ENCODE data around the gene GGT5. TPM values are rescaled to one million over a fixed set of nuclear protein-coding genes. Genes with fewer than 3 reads are reported as not detected.

The GGT5 gene
- total and polyA plus RNA-seq, 8 donors: 2.3 to 18.3 (median 12.0) TPM

DNA sequence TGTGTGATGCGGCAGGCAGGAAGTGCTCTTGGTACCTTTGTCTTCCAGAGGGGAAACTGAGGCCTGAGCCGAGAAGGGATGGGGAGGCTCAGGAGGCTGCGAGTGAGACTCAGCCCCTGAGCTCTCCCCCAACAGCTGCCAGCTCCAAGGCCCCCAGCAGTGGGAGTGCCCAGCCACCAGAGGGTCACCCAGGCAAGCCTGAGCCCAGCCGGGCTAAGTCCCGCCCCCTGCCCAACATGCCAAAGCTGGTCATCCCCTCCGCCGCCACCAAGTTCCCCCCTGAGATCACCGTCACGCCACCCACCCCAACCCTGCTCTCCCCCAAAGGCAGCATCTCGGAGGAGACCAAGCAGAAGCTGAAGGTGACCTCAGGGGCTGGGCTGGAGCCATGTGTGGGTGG is 67.4 kb downstream of the GGT5 start:
- TF ChIP-seq, protein P1, sequence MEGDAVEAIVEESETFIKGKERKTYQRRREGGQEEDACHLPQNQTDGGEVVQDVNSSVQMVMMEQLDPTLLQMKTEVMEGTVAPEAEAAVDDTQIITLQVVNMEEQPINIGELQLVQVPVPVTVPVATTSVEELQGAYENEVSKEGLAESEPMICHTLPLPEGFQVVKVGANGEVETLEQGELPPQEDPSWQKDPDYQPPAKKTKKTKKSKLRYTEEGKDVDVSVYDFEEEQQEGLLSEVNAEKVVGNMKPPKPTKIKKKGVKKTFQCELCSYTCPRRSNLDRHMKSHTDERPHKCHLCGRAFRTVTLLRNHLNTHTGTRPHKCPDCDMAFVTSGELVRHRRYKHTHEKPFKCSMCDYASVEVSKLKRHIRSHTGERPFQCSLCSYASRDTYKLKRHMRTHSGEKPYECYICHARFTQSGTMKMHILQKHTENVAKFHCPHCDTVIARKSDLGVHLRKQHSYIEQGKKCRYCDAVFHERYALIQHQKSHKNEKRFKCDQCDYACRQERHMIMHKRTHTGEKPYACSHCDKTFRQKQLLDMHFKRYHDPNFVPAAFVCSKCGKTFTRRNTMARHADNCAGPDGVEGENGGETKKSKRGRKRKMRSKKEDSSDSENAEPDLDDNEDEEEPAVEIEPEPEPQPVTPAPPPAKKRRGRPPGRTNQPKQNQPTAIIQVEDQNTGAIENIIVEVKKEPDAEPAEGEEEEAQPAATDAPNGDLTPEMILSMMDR (IDR thresholded peaks at IDR 0.05): no peak
- Histone ChIP-seq H3K27ac (no peak overlapping the region), H3K36me3 (peaks cover 0 to 7% (median 0%) of the 10 kb centered on the region in 3 donors), H3K27me3 (no peaks in the 10 kb centered on the region), H3K4me1 (no peaks in the 10 kb centered on the region), H3K9me3 (no peaks in the 10 kb centered on the region), H3K4me3 (no peak overlapping the region)
- no peak for FAIRE-seq
- WGBS, 2 donors: 95% methylated on average over 10 of the region's 10 CpGs
- no peak for ATAC-seq
- intact Hi-C loops (cut with DNase I): loop anchor here in 1 of 3 donors (10.0 kb wide), 1 partner anchor 173 kb away; the partner anchor contains the start of gene GSTT4
- DNase-seq: peak in 1 of 6 donors; percentile 75

DNA sequence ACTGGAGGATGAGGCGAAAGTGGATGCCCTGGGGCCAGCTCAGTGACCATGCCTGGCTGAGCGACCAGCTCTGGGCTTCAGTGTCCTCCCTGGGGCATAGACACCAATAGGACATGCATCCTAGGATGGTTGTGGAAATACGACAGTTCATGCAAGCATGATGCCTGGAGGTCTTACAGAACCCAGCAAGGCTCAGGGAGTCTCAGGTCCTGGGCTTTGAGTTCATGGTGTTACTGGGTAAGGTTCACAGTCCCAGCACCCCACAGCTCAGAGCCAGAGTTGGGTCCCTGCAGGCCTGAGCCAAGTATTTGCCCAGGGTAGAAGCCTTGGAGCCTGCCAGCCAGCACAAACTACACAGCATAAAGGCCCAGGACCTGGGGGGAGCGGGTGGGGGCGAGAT is 67.8 kb downstream of the GGT5 start:
- H3K4me3 ChIP-seq: no peak overlapping the region
- no peak for ATAC-seq
- no peaks in the 10 kb centered on the region for H3K27me3 ChIP-seq
- peaks cover 0 to 11% (median 0%) of the 10 kb centered on the region in 3 donors for H3K36me3 ChIP-seq
- H3K27ac ChIP-seq: no peak overlapping the region
- FAIRE-seq: no peak
- intact Hi-C loops (cut with DNase I): loop anchor here in 1 of 3 donors (10.0 kb wide), 1 partner anchor 172 kb away; the partner anchor contains the start of gene GSTT4
- TF ChIP-seq, protein P1 (IDR thresholded peaks at IDR 0.05): no peak
- H3K4me1 ChIP-seq: no peaks in the 10 kb centered on the region
- H3K9me3 ChIP-seq: no peaks in the 10 kb centered on the region
- 93 to 94% methylated on average over 5 of the region's 5 CpGs for WGBS, 2 donors
- peak in 1 of 6 donors; percentile 31 for DNase-seq

DNA sequence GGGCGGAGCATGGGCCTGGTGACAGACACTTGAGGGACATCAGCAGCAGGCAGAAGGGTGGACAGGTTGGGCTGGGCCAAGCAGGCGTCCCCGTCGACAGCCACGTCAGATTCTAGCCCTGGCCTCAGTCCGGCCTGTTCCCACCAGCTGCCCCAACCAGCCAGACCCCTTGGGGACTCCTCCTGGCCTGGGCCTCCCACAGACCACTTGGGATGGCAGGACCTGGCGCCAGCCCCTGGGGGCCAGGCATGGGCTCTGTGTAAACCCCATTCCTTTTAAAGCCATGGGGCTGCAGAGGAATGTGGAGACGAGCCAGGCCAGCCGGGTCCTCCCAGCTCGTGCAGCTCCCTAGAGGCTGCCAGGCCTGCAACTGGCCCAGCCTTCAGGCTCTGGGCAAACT is 68.3 kb downstream of the GGT5 start:
- H3K4me1 ChIP-seq: no peaks in the 10 kb centered on the region
- FAIRE-seq (no peak), DNase-seq (peak in 1 of 6 donors; percentile 71), ATAC-seq (no peak)
- no peak overlapping the region for H3K4me3 ChIP-seq
- intact Hi-C loops (cut with DNase I): loop anchor here in 1 of 3 donors (10.0 kb wide), 1 partner anchor 172 kb away; the partner anchor contains the start of gene GSTT4
- H3K36me3 ChIP-seq: peaks cover 0 to 15% (median 0%) of the 10 kb centered on the region in 3 donors
- WGBS, 2 donors: 90 to 91% methylated on average over 10 of the region's 10 CpGs
- no peaks in the 10 kb centered on the region for H3K27me3 ChIP-seq
- no peak overlapping the region for H3K27ac ChIP-seq
- H3K9me3 ChIP-seq: no peaks in the 10 kb centered on the region
- TF ChIP-seq, protein P1 (IDR thresholded peaks at IDR 0.05): no peak

DNA sequence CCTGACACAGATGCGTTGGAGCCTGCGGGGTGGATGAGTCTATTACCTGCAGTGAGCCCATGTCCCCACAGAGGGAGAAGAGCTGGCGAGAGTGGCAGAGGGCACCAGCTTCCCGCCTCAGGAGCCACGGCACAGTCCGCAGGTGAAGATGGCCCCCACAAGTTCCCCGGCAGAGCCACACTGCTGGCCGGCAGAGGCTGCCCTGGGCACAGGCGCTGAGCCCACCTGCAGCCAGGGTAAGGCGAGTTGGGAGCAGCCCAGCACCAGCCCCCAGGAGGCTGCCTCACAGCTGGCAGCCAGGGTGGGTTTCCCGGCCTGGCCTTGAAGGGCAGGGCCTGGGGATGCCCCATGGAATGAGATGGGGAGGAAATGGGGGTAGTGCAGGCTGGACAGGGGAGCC is 68.8 kb downstream of the GGT5 start:
- no peaks in the 10 kb centered on the region for H3K4me1 ChIP-seq
- H3K9me3 ChIP-seq: no peaks in the 10 kb centered on the region
- 89 to 94% methylated on average over 11 of the region's 11 CpGs for WGBS, 2 donors
- H3K27me3 ChIP-seq: no peaks in the 10 kb centered on the region
- H3K4me3 ChIP-seq: no peak overlapping the region
- peak in 1 of 6 donors; percentile 58 for DNase-seq
- no peak overlapping the region for H3K27ac ChIP-seq
- intact Hi-C loops (cut with DNase I): loop anchor here in 1 of 3 donors (10.0 kb wide), 1 partner anchor 171 kb away; the partner anchor contains the start of gene GSTT4
- FAIRE-seq: no peak
- peaks cover 0 to 17% (median 0%) of the 10 kb centered on the region in 3 donors for H3K36me3 ChIP-seq
- no peak for ATAC-seq
- TF ChIP-seq, protein P1 (IDR thresholded peaks at IDR 0.05): no peak

DNA sequence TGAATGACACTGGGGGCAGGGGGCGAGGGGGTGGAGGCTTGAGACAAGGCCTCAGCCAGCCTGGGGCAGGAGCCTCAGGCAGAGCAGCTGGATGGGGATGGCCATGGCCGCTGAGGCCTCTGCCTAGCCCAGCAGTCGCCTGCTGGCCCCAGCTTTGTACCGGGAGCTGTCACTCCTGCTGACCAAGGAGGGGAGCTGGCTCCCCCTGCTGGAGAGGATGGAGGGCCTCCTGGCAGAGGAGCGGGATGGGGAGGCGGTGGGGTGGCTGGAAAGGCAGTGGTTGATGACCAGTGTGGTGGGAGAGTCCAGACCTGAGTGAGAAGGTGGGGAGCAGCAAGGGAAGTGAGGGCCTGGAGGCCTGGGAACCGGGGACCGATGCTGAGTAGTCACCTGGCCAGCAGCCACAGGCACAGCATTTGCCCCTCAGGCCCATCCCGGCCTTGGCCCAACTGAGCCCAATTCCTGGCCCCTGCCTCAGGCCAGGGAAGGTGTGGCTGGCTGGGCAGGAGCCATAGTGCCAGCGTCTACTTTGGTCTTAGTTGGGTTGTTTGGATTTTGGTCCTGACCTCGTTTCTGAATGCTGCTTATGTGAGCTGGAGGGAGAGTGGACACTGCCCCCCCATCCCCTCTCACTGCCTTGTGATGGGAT is 69.6 kb downstream of the GGT5 start:
- H3K27me3 ChIP-seq: no peaks in the 10 kb centered on the region
- peak; percentile 58 to 90 (median 80) for DNase-seq
- H3K36me3 ChIP-seq: peaks cover 0 to 17% (median 0%) of the 10 kb centered on the region in 3 donors
- WGBS, 2 donors: 57% methylated on average over 9 to 11 of the region's 11 CpGs
- no peaks in the 10 kb centered on the region for H3K4me1 ChIP-seq
- no peak overlapping the region for H3K27ac ChIP-seq
- intact Hi-C loops (cut with DNase I): loop anchor here in 1 of 3 donors (2.0 to 10.0 kb wide), 2 partner anchors 68 to 170 kb away; partner anchors contain the start of gene GSTT4
- TF ChIP-seq, protein P1 (IDR thresholded peaks at IDR 0.05): peak; percentile 50 to 66 (median 62)
- ATAC-seq: peak; percentile 70 to 89 (median 82)
- FAIRE-seq: no peak
- no peaks in the 10 kb centered on the region for H3K9me3 ChIP-seq
- H3K4me3 ChIP-seq: no peak overlapping the region

Data from pancreas (tissue), 10 donors.